ENCODE measurements around the gene BMX. TPM values are rescaled to one million over a fixed set of nuclear protein-coding genes. Genes with fewer than 3 reads are reported as not detected.

Gene BMX
- polyA plus RNA-seq, 3 donors, result 0.49 to 3.3 (median 2.8) TPM

- H3K27ac ChIP-seq (ENCODE audit: low read depth, low read length), result no peak overlapping the region
- WGBS, 3 donors, result 70 to 89% (median 71%) methylated on average over 3 of the region's 3 CpGs
Observed at GRCh38 chrX:15499976-15500375, 631 bp upstream of the BMX start.

DNA sequence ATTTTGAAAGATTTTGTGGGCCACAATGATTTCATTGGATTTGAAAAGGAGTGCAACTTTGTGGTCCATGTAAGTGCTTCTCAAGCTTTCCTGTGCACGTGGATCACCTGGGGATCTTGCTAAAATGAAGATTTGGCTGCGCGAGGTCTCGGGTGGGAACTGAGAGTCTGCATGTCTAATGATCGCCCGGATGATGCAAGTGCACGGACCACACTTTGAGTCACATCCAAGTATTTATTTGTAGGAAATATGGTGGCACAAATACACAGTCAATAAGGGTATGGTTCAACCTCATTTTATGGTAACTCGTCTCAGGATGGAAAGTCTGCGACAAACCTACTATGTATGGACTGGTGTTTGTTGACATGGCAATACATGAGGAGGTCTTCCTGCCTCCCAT, 899 bp downstream of the BMX start:
- WGBS, 3 donors, result 81 to 87% (median 87%) methylated on average over 9 of the region's 9 CpGs

GRCh38 chrX:15504661-15505060, 4.1 kb downstream of the BMX start:
- H3K27ac ChIP-seq (ENCODE audit: low read depth, low read length), result no peak overlapping the region
- WGBS, 3 donors, result 75 to 79% (median 76%) methylated on average over 1 of the region's 1 CpG

More for the DNA sequence above, 899 bp downstream of the BMX start:
- no peak overlapping the region for H3K27ac ChIP-seq (ENCODE audit: low read depth, low read length)

- no peak overlapping the region for H3K27ac ChIP-seq (ENCODE audit: low read depth, low read length)
- 58 to 83% (median 69%) methylated on average over 3 of the region's 3 CpGs for WGBS, 3 donors
Observed at GRCh38 chrX:15505101-15505500, 4.5 kb downstream of the BMX start.

- H3K27ac ChIP-seq (ENCODE audit: low read depth, low read length), result no peak overlapping the region
- WGBS, 3 donors, result 73 to 97% (median 94%) methylated on average over 5 of the region's 5 CpGs
Observed at GRCh38 chrX:15507005-15507404, 6.4 kb downstream of the BMX start.

GRCh38 chrX:15509845-15510244, 9.2 kb downstream of the BMX start:
- no peak overlapping the region for H3K27ac ChIP-seq (ENCODE audit: low read depth, low read length)

- H3K27ac ChIP-seq (ENCODE audit: low read depth, low read length), result no peak overlapping the region
- 18 to 44% (median 39%) methylated on average over 1 of the region's 1 CpG for WGBS, 3 donors
Observed at GRCh38 chrX:15511563-15511962, 11.0 kb downstream of the BMX start.

- WGBS, 3 donors, result 65 to 79% (median 78%) methylated on average over 4 of the region's 4 CpGs
- no peak overlapping the region for H3K27ac ChIP-seq (ENCODE audit: low read depth, low read length)
Observed at GRCh38 chrX:15512401-15512965, 11.9 kb downstream of the BMX start.

- no peak overlapping the region for H3K27ac ChIP-seq (ENCODE audit: low read depth, low read length)
- 56 to 98% (median 87%) methylated on average over 1 of the region's 1 CpG for WGBS, 3 donors
Observed at GRCh38 chrX:15514279-15514678, 13.7 kb downstream of the BMX start.

GRCh38 chrX:15515931-15516330, 15.3 kb downstream of the BMX start:
- WGBS, 3 donors, result 16 to 28% (median 19%) methylated on average over 6 of the region's 6 CpGs
- no peak overlapping the region for H3K27ac ChIP-seq (ENCODE audit: low read depth, low read length)

GRCh38 chrX:15522464-15522863, 21.9 kb downstream of the BMX start:
- WGBS, 3 donors, result 48 to 95% (median 82%) methylated on average over 3 of the region's 3 CpGs
- no peak overlapping the region for H3K27ac ChIP-seq (ENCODE audit: low read depth, low read length)

GRCh38 chrX:15523088-15523487, 22.5 kb downstream of the BMX start:
- H3K27ac ChIP-seq (ENCODE audit: low read depth, low read length), result no peak overlapping the region

DNA sequence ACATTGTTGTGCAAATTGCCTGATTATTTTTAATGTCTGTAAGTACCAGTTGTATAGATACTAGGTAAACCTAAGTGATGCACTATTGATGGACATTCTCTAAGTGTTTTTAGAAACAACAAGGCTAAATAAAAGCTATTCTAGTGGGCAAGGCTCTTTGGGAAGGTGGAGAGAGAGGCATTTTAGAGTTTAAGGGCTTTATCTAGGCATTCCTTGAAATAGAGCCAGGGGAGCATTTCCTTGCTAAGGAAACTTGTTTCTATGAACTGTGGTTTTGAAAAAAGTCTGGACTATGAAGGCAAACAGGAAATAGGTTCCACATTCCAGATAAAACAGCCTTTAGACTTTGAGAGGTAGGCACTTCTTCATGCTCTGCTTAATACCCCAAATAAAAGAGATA, 23.8 kb downstream of the BMX start:
- H3K27ac ChIP-seq (ENCODE audit: low read depth, low read length), result no peak overlapping the region

DNA sequence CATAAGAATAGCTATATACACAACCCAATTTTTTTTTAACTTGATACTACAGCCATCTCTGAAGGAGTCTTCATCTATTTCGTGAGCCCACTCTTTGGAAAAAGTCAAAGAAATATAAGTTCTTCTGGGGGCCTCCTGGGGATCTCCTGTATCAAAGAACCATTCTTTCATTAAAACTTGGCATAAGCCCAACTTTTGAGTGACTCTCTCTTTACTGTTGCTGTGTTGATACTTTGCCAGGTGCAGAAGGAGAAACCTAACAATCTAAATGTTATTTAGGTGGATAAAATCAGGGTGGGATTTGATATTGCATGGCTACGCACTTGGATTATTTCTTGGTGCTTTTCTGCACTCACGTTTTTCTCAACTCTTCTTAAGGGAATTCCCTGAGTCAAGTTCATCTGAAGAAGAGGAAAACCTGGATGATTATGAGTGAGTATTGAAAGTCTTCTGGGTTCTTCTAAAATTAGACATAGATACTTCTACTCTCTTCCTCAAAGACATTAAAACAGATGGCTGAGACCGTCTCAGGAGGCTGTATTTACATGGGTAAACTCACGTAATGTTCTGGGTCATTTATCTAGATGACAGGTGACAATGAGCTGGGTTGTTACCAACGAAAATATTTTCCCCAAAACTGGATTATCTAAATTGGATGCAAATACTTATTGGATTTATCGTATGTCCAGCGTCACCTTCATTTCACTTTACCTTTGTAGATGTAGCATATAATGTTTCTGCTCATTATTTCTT, 25.2 kb downstream of the BMX start:
- H3K27ac ChIP-seq (ENCODE audit: low read depth, low read length), result no peak overlapping the region
- WGBS, 3 donors, result 49 to 74% (median 66%) methylated on average over 8 of the region's 8 CpGs

- H3K27ac ChIP-seq (ENCODE audit: low read depth, low read length), result no peak overlapping the region
Observed at GRCh38 chrX:15529165-15529564, 28.6 kb downstream of the BMX start.

- H3K27ac ChIP-seq (ENCODE audit: low read depth, low read length), result no peak overlapping the region
- 69 to 85% (median 70%) methylated on average over 6 of the region's 6 CpGs for WGBS, 3 donors
Observed at GRCh38 chrX:15530318-15530717, 29.7 kb downstream of the BMX start.

GRCh38 chrX:15546745-15547144, 46.1 kb downstream of the BMX start:
- 50 to 70% (median 50%) methylated on average over 5 of the region's 5 CpGs for WGBS, 3 donors
- H3K27ac ChIP-seq (ENCODE audit: low read depth, low read length), result no peak overlapping the region

DNA sequence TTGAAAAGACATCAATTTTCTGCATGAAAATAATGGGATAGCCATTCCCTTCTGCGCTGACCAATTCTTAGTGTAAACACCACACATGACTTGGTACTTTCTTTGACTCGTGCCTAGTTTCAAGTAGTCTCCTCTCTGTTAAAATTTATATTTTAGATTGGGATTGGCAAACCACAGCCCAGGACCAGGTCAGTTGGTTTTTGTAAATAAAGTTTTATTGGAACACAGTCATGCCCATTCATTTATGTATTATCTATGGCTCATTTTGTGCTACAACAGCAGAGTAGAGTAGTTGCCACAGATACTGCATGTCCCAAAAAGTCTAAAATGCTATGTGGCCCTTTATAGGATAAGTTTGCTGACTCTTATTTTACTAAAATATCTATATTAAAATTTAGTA, 46.7 kb downstream of the BMX start:
- no peak overlapping the region for H3K27ac ChIP-seq (ENCODE audit: low read depth, low read length)
- WGBS, 3 donors, result 77 to 89% (median 88%) methylated on average over 2 of the region's 2 CpGs

DNA sequence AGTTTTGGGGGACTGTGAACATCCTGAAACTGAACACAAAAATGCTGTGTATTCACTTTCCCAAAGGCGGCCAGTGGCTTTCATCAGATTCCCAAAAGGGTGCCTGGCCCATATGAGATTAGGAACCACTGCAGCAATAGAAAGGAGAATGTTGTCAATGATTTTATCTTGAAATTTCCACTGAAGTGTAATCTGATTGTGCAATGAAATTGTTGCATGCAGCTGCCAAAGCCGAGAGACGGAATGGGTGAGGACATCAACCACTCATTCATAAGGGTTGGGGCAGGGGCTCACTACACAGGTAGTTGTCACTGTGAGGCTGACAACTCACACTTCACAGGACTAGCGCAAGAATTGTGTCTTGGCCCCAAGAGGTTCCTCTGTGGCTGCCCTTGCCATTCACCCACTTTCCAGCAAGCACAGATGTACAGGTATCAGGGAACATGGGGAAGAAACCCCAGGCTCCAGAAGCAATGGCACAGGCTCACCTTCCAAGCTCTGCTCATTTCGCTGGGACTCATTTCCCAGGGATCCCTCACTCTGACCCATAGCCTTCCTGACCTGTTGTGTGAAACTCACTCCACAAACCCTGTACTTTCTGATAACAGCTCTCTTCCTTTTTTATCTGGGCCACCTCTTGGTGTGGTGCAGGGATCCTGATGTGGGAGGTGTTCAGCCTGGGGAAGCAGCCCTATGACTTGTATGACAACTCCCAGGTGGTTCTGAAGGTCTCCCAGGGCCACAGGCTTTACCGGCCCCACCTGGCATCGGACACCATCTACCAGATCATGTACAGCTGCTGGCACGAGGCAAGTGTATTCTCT, 48.8 kb downstream of the BMX start:
- no peak overlapping the region for H3K27ac ChIP-seq (ENCODE audit: low read depth, low read length)
- 64 to 82% (median 68%) methylated on average over 8 of the region's 8 CpGs for WGBS, 3 donors

DNA sequence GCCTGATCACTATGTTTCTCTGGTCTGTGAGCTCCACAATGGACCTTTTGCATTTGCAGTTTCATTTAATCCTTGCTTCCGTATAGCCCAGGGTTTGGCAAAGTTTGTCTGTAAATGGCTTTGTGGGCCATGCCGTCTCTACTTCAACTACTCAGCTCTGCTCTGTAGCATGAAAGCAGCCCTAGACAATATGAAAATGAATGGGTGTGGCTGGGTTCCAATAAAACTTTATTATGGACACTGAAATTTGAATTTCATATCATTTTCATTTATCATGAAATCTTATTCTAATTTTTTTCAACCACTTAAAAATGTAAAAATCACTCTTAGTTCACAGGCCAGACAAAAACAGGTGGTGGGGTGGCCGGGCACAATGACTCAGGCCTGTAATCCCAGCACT, 58.6 kb downstream of the BMX start:
- H3K27ac ChIP-seq (ENCODE audit: low read depth, low read length), result no peak overlapping the region
- WGBS, 3 donors, result 84 to 94% (median 90%) methylated on average over 3 of the region's 3 CpGs
